GM06990 (cell line): ENCODE results near the gene OR1F1.

Experiments used
- DNase-seq: peaks from one replicate; pipeline ENCODE4 v3.0.0-alpha.2; 2011; ENCODE audit not compliant: insufficient read length; ENCODE audit errors: extremely low read depth
- H3K27me3 ChIP-seq: replicated peaks from 2 replicates; pipeline ENCODE4 v1.6.0; 2011; ENCODE audit warnings: low read length; ENCODE audit not compliant: control insufficient read depth, insufficient read depth
- H3K36me3 ChIP-seq: 2 replicates; pipeline ENCODE4 v1.5.1; 2011; ENCODE audit warnings: low read length; ENCODE audit not compliant: control insufficient read depth, insufficient read depth
- H3K4me3 ChIP-seq: replicated peaks from 2 replicates; pipeline ENCODE4 v1.5.1; 2011; ENCODE audit warnings: low read depth, mild to moderate bottlenecking, control low read depth, low read length
- CTCF ChIP-seq: IDR thresholded peaks from 2 replicates; pipeline ENCODE4 v1.5.1; 2011; ENCODE audit warnings: low read length, control low read depth, mild to moderate bottlenecking, inconsistent platforms; ENCODE audit not compliant: insufficient read depth, poor library complexity, severe bottlenecking

OR1F1 gene

DNA sequence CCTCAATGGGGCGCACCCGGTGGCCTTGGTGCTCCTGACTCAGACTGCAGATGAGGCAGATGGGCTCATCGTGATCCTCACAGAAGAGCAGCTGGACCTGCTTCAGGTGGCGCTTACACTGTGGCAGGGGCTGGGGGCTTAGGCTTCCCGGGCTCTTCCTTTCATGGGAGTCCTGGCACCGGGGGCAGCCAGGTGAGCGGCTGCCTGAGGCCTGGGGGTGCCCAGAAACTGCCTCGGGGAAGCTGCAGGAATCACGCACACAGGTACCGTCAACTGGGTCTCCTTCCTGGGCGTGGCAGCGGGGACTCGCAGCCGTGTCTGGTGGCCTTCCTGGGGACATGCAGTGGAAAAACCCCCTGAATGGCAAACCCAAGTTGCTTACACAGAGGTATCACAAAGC lies 61.4 kb downstream of the OR1F1 start:
- H3K4me3 ChIP-seq, result no peak overlapping the region
- no peak for TF ChIP-seq CTCF
- no peaks in the 10 kb centered on the region for H3K27me3 ChIP-seq
- no peak for DNase-seq
- no peaks in the 10 kb centered on the region for H3K36me3 ChIP-seq

GRCh38 chr16:3252967-3253366 lies 65.0 kb downstream of the OR1F1 start:
- Histone ChIP-seq H3K36me3 (no peaks in the 10 kb centered on the region), H3K4me3 (no peak overlapping the region), H3K27me3 (no peaks in the 10 kb centered on the region)
- TF ChIP-seq CTCF, result no peak
- DNase-seq, result no peak

DNA sequence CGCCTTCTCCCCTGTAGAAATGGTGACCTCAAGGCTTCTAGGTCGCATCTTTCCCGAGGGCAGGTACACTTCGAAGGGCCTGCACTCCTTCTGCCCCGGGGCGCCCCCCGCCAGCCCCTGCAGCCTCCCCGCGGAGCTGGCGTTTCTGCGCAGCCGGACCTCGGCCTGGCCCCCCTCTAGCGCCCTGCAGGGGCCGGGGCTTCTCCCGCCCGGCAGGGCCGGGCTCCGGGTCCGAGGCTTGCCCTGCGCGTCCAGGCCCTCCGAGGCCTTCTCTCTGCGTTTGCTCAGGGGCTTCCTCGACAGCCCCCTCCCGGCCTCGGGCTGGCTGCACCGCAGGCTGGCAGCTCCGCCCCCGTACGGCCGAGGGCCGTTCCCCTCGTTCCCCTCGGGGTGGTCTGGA lies 66.3 kb downstream of the OR1F1 start:
- TF ChIP-seq CTCF, result no peak
- Histone ChIP-seq H3K27me3 (no peaks in the 10 kb centered on the region), H3K4me3 (no peak overlapping the region), H3K36me3 (no peaks in the 10 kb centered on the region)
- no peak for DNase-seq
